ENCODE data around the gene C2CD2L. TPM values are rescaled to one million over a fixed set of nuclear protein-coding genes. Genes with fewer than 3 reads are reported as not detected.
"Not testable (repeated sequence)": the region's sequence is repeated elsewhere in the genome, so short reads cannot be mapped to it uniquely, and the experiment has no call there.

Gene C2CD2L
- total RNA-seq, 3 donors from 2014 or later: 22.0 to 24.7 (median 23.0) TPM

- Mint-ChIP-seq H3K4me3 (no peak overlapping the region), H3K27me3 (ENCODE audit: low read depth) (no peaks in the 10 kb centered on the region), H3K36me3 (ENCODE audit: insufficient read depth) (peaks cover 19% of the 10 kb centered on the region), H3K4me1 (ENCODE audit: low read depth) (peaks cover 40% of the 10 kb centered on the region), H3K9me3 (no peaks in the 10 kb centered on the region)
- DNase-seq (no peak), ATAC-seq (no peak)
These were observed 9.1 kb downstream of the C2CD2L start for GRCh38 chr11:119116235-119116594.

DNA sequence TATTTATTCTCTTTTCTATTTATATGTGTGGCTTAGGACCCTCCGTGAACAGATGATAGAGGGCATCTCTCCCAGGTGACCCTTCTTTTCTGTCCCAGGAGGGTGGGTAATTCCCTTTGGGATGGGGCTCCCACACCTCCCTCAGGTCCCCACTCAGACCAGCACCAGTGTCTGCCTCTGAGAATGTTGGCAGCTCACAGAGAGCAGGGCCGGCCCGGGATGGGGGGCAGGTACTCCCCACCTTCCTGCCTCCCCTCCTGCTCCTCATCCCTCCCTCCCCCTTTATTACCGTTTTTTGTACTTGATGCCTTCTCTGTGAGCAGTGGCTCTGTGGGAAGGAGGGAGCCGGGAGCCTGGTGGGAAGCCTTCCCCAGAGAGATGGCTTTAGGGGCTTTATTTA is 9.5 kb downstream of the C2CD2L start:
- no peaks in the 10 kb centered on the region for H3K27me3 Mint-ChIP-seq (ENCODE audit: low read depth)
- peaks cover 19% of the 10 kb centered on the region for H3K36me3 Mint-ChIP-seq (ENCODE audit: insufficient read depth)
- H3K9me3 Mint-ChIP-seq: no peaks in the 10 kb centered on the region
- H3K4me1 Mint-ChIP-seq (ENCODE audit: low read depth): peaks cover 40% of the 10 kb centered on the region
- H3K4me3 Mint-ChIP-seq: no peak overlapping the region
- ATAC-seq: no peak
- no peak for DNase-seq

DNA sequence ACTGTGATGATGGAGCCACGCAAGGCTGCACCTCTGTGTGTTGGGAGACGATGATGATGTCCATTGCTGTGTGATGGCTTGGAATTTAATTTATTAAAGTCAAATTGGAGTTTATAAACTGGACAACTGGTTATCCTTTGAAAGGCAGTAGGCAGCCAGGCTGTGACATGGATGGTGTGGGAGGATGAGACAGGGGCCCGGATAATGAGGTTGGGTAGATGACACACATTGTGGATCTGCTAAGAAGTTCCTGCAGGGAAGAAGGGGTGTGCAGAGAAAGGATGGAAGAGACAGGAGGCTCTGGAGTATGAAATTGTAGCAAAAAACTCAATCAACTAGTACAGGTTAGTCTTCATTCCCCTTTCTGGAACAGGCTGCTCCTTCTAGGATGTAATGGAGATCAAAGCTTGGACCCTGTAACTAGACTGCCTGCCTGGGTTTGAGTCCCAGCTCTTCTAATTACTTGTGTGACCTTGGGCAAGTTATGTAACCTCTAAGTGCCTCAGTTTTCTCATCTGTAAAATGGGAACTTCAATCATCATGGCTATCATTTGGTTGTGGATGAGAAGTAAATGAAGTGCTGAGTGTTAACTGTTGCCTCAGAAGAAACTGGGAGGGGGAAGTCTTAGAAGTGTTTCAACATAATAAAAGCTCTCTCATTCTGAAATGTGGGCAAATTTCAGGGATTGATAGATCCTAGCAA is 10.0 kb downstream of the C2CD2L start:
- peaks cover 19% of the 10 kb centered on the region for H3K36me3 Mint-ChIP-seq (ENCODE audit: insufficient read depth)
- no peak overlapping the region for H3K4me3 Mint-ChIP-seq
- H3K4me1 Mint-ChIP-seq (ENCODE audit: low read depth): peaks cover 44% of the 10 kb centered on the region
- ATAC-seq: no peak
- H3K27me3 Mint-ChIP-seq (ENCODE audit: low read depth): no peaks in the 10 kb centered on the region
- no peaks in the 10 kb centered on the region for H3K9me3 Mint-ChIP-seq
- no peak for DNase-seq

GRCh38 chr11:119118227-119118626 is 11.1 kb downstream of the C2CD2L start:
- ATAC-seq (no peak), DNase-seq (no peak)
- peaks cover 52% of the 10 kb centered on the region for H3K4me1 Mint-ChIP-seq (ENCODE audit: low read depth)
- H3K36me3 Mint-ChIP-seq (ENCODE audit: insufficient read depth): peaks cover 19% of the 10 kb centered on the region
- H3K27me3 Mint-ChIP-seq (ENCODE audit: low read depth): no peaks in the 10 kb centered on the region
- H3K9me3 Mint-ChIP-seq: no peaks in the 10 kb centered on the region
- H3K4me3 Mint-ChIP-seq: no peak overlapping the region

- Mint-ChIP-seq H3K36me3 (ENCODE audit: insufficient read depth) (peaks cover 18% of the 10 kb centered on the region), H3K4me3 (no peak overlapping the region), H3K27me3 (ENCODE audit: low read depth) (no peaks in the 10 kb centered on the region), H3K4me1 (ENCODE audit: low read depth) (peaks cover 49% of the 10 kb centered on the region), H3K9me3 (no peaks in the 10 kb centered on the region)
- ATAC-seq (no peak), DNase-seq (no peak)
These were observed 11.8 kb downstream of the C2CD2L start for GRCh38 chr11:119118946-119119345.

DNA sequence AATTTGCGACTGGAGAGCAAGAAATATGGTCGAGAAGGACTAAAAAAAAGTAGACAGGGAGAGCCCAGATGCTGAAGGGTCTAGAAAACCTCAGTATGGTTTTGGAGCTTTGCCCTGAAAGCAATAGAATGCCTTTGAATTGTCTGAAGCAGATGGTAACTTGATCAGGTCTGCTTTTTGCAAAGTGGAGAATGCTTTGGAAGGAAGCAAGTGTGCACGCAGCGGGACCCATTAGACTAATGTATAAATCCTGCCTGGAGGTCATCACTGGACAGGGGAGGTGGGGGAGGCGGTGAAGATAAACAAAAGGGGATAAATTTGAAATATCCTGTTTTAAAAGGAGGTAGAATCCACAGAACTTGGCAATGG is 13.5 kb downstream of the C2CD2L start:
- H3K4me1 Mint-ChIP-seq (ENCODE audit: low read depth): peaks cover 39% of the 10 kb centered on the region
- H3K9me3 Mint-ChIP-seq: no peaks in the 10 kb centered on the region
- H3K36me3 Mint-ChIP-seq (ENCODE audit: insufficient read depth): peaks cover 16% of the 10 kb centered on the region
- H3K4me3 Mint-ChIP-seq: peak overlapping the region; percentile 100
- DNase-seq: no peak
- no peak for ATAC-seq
- no peaks in the 10 kb centered on the region for H3K27me3 Mint-ChIP-seq (ENCODE audit: low read depth)

DNA sequence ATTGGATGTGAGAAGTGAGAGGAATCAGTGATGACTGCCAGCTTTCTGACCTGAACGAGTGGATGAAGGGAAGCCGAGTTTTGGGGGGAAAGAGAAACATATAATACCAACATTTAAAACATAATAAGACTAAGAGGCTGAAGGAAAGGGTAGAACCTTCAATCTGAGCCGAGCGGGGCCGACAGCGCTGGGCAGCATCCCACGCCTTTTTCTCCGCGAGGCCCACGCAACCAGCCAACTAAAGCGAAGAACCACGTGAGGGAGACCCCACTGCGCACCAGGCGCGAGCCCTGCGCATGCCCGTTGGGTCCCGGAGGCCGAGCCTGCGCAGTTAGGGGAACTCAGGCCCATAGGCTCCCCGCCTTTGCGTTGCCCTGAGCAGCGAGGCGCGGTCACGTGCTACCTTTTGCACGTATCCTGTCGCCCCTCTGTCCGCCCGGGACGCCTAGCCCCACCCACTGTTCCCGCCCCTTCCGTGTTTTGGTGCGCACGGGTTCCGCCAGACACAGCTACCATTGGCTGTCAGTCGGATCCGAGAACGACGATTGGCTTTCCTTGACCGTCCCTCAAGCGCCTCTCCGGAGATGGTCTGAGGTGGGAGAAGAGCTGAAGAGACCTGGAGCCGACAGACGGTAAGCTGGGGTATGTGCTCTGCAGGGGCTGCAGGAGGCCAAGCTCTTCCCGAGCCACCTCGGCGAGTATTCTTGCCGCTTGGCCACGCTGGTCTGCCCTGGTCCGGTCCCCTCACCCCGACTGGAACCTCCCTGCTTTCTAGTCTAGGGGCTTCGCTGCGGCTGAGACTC is 14.1 kb downstream of the C2CD2L start, which contains the start of gene HINFP:
HINFP (plus strand) TSS at position 573 of the 803 bp plus-strand sequence. CDS start 5,365 bp downstream, outside the sequence.
- Mint-ChIP-seq H3K36me3 (ENCODE audit: insufficient read depth) (peaks cover 12% of the 10 kb centered on the region), H3K9me3 (no peaks in the 10 kb centered on the region), H3K4me3 (peak within 1 kb of the TSS; percentile 100), H3K27me3 (ENCODE audit: low read depth) (no peaks in the 10 kb centered on the region), H3K4me1 (ENCODE audit: low read depth) (peaks cover 34% of the 10 kb centered on the region)
- ATAC-seq (peak; percentile 96), DNase-seq (peak; percentile 100)

DNA sequence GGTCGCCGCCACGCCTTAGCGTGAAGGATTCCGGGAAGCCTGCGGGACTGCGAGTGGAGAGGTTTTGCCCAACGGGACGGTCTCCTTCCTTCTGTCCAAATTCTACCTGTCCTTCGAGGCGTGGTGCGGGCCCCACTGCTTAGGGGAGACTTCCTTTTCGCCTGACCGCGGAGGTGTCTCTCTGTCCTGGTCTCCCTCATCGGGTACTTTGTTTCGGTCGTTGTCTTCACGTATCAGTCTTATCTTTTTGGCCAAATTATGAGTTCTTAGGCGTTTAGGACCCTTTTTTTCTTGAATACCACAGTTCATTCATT is 14.6 kb downstream of the C2CD2L start:
- DNase-seq (no peak), ATAC-seq (peak in 1 of 2 donors; percentile 5)
- Mint-ChIP-seq H3K9me3 (no peaks in the 10 kb centered on the region), H3K4me3 (peak overlapping the region; percentile 100), H3K4me1 (ENCODE audit: low read depth) (peaks cover 35% of the 10 kb centered on the region), H3K27me3 (ENCODE audit: low read depth) (no peaks in the 10 kb centered on the region), H3K36me3 (ENCODE audit: insufficient read depth) (peaks cover 9% of the 10 kb centered on the region)

- Mint-ChIP-seq H3K36me3 (ENCODE audit: insufficient read depth) (peaks cover 18% of the 10 kb centered on the region), H3K9me3 (no peaks in the 10 kb centered on the region), H3K4me1 (ENCODE audit: low read depth) (peaks cover 30% of the 10 kb centered on the region), H3K4me3 (no peak overlapping the region), H3K27me3 (ENCODE audit: low read depth) (no peaks in the 10 kb centered on the region)
- ATAC-seq (no peak), DNase-seq (no peak)
These were observed 18.7 kb downstream of the C2CD2L start for GRCh38 chr11:119125821-119126220.

- peaks cover 27% of the 10 kb centered on the region for H3K4me1 Mint-ChIP-seq (ENCODE audit: low read depth)
- ATAC-seq (no peak), DNase-seq (no peak)
- no peaks in the 10 kb centered on the region for H3K9me3 Mint-ChIP-seq
- no peaks in the 10 kb centered on the region for H3K27me3 Mint-ChIP-seq (ENCODE audit: low read depth)
- peaks cover 25% of the 10 kb centered on the region for H3K36me3 Mint-ChIP-seq (ENCODE audit: insufficient read depth)
- no peak overlapping the region for H3K4me3 Mint-ChIP-seq
These were observed 19.6 kb downstream of the C2CD2L start for GRCh38 chr11:119126675-119127268.

DNA sequence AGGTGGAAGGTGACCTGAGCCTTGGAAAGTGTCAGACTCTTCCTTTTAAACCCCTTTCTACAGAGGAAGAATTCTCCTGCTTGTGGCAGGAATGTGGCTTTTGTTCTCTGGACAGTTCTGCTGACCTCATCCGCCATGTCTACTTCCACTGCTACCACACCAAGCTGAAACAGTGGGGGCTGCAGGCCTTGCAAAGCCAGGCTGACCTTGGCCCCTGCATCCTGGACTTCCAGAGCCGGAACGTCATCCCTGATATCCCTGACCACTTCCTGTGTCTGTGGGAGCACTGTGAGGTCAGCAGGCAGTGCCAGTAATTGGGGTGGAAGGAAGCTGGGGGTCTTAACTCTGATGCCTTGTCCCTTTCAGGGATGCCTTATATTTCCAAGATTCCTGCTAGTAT is 23.5 kb downstream of the C2CD2L start:
- Mint-ChIP-seq H3K4me1 (ENCODE audit: low read depth) (peaks cover 10% of the 10 kb centered on the region), H3K4me3 (no peak overlapping the region), H3K36me3 (ENCODE audit: insufficient read depth) (peaks cover 33% of the 10 kb centered on the region), H3K27me3 (ENCODE audit: low read depth) (no peaks in the 10 kb centered on the region), H3K9me3 (no peaks in the 10 kb centered on the region)
- ATAC-seq (no peak), DNase-seq (no peak)

DNA sequence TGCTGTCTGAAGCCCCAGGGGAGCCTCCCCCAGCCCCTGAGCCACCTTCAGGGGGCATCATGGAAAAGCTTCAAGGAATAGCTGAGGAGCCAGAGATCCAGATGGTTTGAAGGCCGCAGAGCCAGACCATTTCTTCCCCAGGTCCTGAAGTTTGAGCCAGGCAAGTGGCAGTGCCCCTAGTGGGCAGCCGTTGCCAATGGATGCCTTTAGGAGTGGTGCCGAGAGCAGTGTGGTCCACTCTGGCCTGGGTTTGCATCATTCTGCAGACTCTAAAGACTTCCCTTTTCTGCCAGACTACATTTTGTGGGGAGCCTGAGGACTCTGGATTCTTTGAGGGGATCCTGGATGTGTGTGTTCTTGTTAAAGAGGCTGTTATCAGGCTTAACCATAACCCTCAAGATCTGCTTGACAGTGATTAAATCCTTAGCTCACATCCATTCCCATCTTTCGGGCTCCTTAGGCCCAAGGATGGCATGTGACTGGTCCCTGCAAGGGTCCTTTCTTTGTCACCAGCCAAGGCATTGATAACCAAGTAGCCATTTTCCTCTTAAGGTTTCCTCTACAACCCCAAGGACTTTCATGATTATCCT is 27.3 kb downstream of the C2CD2L start:
- ATAC-seq (peak in 1 of 2 donors; percentile 48), DNase-seq (no peak)
- H3K27me3 Mint-ChIP-seq (ENCODE audit: low read depth): peaks cover 5% of the 10 kb centered on the region
- peaks cover 31% of the 10 kb centered on the region for H3K36me3 Mint-ChIP-seq (ENCODE audit: insufficient read depth)
- H3K9me3 Mint-ChIP-seq: no peaks in the 10 kb centered on the region
- no peak overlapping the region for H3K4me3 Mint-ChIP-seq
- no peaks in the 10 kb centered on the region for H3K4me1 Mint-ChIP-seq (ENCODE audit: low read depth)

DNA sequence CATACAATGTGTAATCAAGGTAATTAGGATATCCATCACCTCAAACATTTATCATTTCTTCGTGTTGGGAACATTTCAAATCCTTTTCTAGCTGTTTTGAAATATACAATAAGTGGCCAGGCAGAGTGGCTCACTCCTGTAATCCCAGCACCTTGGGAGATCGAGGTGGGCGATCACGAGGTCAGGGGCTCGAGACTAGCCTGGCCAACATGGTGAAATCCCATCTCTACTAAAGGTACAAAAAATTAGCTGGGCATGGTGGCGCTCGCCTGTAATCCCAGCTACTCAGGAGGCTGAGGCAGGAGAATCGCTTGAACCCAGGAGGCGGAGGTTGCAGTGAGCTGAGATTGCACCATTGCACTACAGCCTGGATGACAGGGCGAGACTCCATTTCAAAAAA is 32.1 kb downstream of the C2CD2L start:
- H3K27me3 Mint-ChIP-seq (ENCODE audit: low read depth): peaks cover 15% of the 10 kb centered on the region
- DNase-seq; H3K4me3 Mint-ChIP-seq; H3K4me1 Mint-ChIP-seq (ENCODE audit: low read depth); ATAC-seq; H3K9me3 Mint-ChIP-seq; H3K36me3 Mint-ChIP-seq (ENCODE audit: insufficient read depth): not testable (repeated sequence)

DNA sequence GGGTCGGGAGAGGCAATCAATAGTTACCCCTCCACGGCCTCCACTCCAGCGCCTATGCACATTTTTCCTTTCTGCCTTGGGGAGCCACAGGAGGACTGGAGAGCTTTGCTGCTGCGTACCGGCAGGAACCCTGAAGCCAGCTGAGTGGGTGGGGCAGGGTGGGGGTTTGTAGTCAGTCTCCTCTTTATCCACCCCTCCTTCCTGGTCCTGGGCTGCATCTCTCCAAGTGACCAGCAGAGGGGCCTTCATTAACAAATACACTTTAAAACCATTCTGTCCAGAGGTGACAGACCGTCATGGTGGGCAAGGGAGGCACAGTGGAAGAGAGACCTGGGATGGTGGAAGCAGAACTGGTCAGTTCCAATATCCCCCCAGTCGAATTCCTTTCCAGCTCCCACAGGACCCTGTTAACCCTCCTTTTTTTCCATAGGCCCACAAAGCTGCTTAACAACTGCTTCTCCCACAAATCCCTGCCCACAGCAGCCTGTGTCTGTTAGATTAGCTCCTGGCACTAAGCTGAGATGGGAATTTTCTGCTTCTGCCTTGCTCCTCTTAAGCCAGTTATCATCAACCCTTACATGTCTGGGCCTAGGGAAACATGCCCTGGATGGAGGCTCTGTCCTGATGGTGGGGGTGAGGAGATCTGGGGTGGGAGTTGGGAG is 37.8 kb downstream of the C2CD2L start:
- ATAC-seq (no peak), DNase-seq (no peak)
- peaks cover 44% of the 10 kb centered on the region for H3K27me3 Mint-ChIP-seq (ENCODE audit: low read depth)
- no peak overlapping the region for H3K4me3 Mint-ChIP-seq
- H3K9me3 Mint-ChIP-seq: no peaks in the 10 kb centered on the region
- no peaks in the 10 kb centered on the region for H3K36me3 Mint-ChIP-seq (ENCODE audit: insufficient read depth)
- H3K4me1 Mint-ChIP-seq (ENCODE audit: low read depth): peaks cover 7% of the 10 kb centered on the region

Measured in activated T-cell treated with anti-CD3 and anti-CD28 coated beads, Interleukin-2, amount 50 U/mL, for 4 hours (primary cell).